Left lung (tissue), 10 donors: ENCODE results near the gene CARD16. TPM values are rescaled to one million over a fixed set of nuclear protein-coding genes. Genes with fewer than 3 reads are reported as not detected.
"Not testable (repeated sequence)": the region's sequence is repeated elsewhere in the genome, so short reads cannot be mapped to it uniquely, and the experiment has no call there.

ENCODE experiments used
- ATAC-seq: fragments of 200-7000 bp; cut with Tn5 transposase; one replicate; pipeline ENCODE4 v1.9.1; 2020; ENCODE audit warnings: moderate library complexity
- DNase-seq, 4 donors: peaks; one replicate each; pipeline ENCODE4 v3.0.0-alpha.2; 2013 to 2020
- H3K27ac ChIP-seq, 2 donors: fragments of 200-600 bp; sonication (generic) in 1 of 2; one replicate each; pipeline versions ENCODE4 v1.5.0 to v1.8.0; 2020 to 2021
- H3K27me3 ChIP-seq, 2 donors: fragments of 200-600 bp; sonication (generic) in 1 of 2; one replicate each; pipeline versions ENCODE4 v1.5.0 to v1.8.0; 2020 to 2021
- H3K36me3 ChIP-seq, 2 donors: fragments of 200-600 bp; sonication (generic) in 1 of 2; one replicate each; pipeline versions ENCODE4 v1.5.0 to v1.8.0; 2020 to 2021
- H3K4me1 ChIP-seq, 2 donors: fragments of 200-600 bp; one replicate each; pipeline ENCODE4 v1.8.0; 2021
- H3K4me3 ChIP-seq, 2 donors: fragments of 200-600 bp; sonication (generic) in 1 of 2; one replicate each; pipeline versions ENCODE4 v1.5.0 to v1.8.0; 2020 to 2021; ENCODE audit warnings: mild to moderate bottlenecking in 1 of 2
- H3K9me3 ChIP-seq, 2 donors: fragments of 200-600 bp; sonication (generic) in 1 of 2; one replicate each; pipeline versions ENCODE4 v1.5.0 to v1.8.0; 2020 to 2021
- intact Hi-C, 2 donors: fragments of 100-400 bp; cut with DNase I; formaldehyde crosslinking; loops; one replicate each; pipeline versions ENCODE4 v1.11.2 to v1.14.2; 2022
- polyA plus RNA-seq, 6 donors: library from polyadenylated mRNA; unstranded; fragments of 120-200 nt; gene quantifications; one replicate each; pipeline ENCODE4 v1.2.1, GENCODE V29; 2013; ENCODE audit not compliant: insufficient read length in 6 of 6
- total RNA-seq, 2 donors: library from RNA; stranded (reverse); fragmentation: NEBNext Ultra II Directional; extraction: Animal tissue kit (Norgen Biotek cat#: 25700); gene quantifications; one replicate each; pipeline ENCODE4 v1.2.1, GENCODE V29; 2021
- TF ChIP-seq, protein P1 (sequence below), 2 donors: fragments of 200-600 bp; sonication (generic) in 1 of 2; IDR thresholded peaks; one replicate each; pipeline versions ENCODE4 v1.5.0 to v1.8.0; 2021; ENCODE audit warnings: antibody characterized with exemption in 2 of 2
- donor health status: DM: no; HTN: yes; CAD: no.
- donor health status: DM: no; HTN: no; CAD: no.

CARD16 gene
- total and polyA plus RNA-seq, 8 donors, result 17.7 to 56.3 (median 24.0) TPM

DNA sequence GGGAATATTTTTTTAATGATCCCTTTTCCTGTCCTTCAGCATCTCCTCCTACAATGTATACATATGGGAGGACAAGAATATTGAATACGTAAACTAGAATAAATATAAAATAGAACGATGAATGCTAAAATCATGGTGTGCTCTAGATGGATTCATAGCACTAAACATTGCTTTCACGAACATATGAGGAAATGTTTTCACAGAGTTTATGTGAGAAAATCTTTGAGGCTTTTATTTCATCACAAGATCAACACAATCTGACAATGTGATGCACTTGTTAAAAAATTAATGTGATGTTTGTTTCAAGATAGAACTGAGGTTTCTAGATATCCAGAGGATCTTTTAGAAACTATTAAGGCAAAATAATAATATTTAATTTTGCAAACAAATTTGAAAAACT lies 3.0 kb downstream of the CARD16 start:
- H3K36me3 ChIP-seq, result peaks cover 0 to 37% of the 10 kb centered on the region in 2 donors
- TF ChIP-seq, protein P1, sequence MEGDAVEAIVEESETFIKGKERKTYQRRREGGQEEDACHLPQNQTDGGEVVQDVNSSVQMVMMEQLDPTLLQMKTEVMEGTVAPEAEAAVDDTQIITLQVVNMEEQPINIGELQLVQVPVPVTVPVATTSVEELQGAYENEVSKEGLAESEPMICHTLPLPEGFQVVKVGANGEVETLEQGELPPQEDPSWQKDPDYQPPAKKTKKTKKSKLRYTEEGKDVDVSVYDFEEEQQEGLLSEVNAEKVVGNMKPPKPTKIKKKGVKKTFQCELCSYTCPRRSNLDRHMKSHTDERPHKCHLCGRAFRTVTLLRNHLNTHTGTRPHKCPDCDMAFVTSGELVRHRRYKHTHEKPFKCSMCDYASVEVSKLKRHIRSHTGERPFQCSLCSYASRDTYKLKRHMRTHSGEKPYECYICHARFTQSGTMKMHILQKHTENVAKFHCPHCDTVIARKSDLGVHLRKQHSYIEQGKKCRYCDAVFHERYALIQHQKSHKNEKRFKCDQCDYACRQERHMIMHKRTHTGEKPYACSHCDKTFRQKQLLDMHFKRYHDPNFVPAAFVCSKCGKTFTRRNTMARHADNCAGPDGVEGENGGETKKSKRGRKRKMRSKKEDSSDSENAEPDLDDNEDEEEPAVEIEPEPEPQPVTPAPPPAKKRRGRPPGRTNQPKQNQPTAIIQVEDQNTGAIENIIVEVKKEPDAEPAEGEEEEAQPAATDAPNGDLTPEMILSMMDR (IDR thresholded peaks at IDR 0.05), result no peak
- ATAC-seq, result no peak
- peak overlapping the region in 1 of 2 donors; percentile 56 for H3K4me3 ChIP-seq
- DNase-seq, result no peak
- H3K4me1 ChIP-seq, result peaks cover 12 to 52% of the 10 kb centered on the region in 2 donors
- H3K27me3 ChIP-seq, result no peaks in the 10 kb centered on the region
- H3K27ac ChIP-seq, result peak overlapping the region in 1 of 2 donors; percentile 5
- no peaks in the 10 kb centered on the region for H3K9me3 ChIP-seq
- intact Hi-C loops, result loop anchor here in 1 of 2 donors (10.0 kb wide), 1 partner anchor 203 kb away; no protein-coding TSS in a partner anchor

DNA sequence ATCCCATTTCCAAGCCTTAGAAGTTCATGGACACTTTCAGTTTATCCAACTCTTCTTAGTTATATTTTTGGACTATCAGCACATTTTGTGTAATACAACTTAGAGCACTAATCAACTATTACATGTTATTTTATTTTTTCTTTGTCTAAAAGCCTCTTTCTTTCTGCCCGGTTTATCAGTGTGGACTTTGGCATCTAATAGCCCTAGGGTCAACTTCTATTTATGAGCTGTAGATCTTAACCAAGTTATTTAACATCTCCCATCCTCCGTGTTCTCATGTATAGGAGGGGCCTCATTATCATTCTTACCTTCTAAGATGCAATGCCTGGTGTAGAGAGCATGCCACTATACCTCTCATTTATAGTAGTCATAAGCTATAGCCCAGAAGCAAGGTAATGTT lies 4.4 kb downstream of the CARD16 start:
- Histone ChIP-seq H3K9me3 (no peaks in the 10 kb centered on the region), H3K4me3 (no peak overlapping the region), H3K4me1 (peaks cover 5 to 50% of the 10 kb centered on the region in 2 donors), H3K27me3 (no peaks in the 10 kb centered on the region), H3K27ac (no peak overlapping the region), H3K36me3 (peaks cover 0 to 37% of the 10 kb centered on the region in 2 donors)
- no peak for DNase-seq
- TF ChIP-seq, protein P1 (IDR thresholded peaks at IDR 0.05), result no peak
- ATAC-seq, result no peak
- intact Hi-C loops, result loop anchor here in 1 of 2 donors (10.0 kb wide), 1 partner anchor 204 kb away; no protein-coding TSS in a partner anchor

DNA sequence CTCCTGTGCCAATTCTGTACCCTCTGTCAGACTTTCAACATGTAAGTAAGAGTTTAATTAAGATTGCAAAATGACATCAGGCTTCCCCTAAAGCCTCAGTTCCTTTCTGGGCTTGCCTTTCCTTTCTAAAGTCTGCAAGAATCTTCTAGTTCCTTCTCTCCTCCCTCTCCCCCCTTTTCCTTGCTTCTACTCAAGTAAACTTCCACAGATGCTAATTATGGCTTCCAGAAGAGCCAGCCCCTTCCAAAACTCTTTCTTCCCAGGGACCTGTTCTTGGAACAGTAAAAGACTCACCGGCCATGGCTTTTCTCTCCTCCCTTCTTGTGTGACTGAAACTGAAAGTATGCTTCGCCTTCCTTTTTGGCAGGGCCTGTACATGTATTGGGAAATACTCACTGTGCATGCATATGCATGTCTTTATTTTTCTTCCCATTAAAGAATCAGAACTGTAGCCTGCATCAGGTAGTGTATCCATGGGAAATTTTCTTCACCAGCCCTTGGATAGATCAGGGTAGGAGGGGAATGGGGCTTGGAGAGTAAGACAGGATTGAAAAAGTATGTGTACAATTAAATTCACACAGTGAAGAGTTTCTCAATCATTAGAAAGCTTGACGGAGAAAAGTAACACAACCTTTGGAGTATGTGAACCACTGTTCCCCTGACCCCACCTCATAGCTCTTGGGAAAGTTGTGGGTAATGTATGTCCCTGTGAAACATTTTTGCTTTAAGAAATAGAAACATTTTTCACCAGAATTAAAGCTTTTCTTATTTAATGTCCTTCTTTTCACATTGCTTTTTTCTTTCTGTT lies 10.1 kb downstream of the CARD16 start, which contains the start of gene CASP1:
TSS of gene CASP1 (minus strand) at position 332 of the 808 bp plus-strand sequence. CDS start at position 301, 31 bp downstream.
- H3K4me3 ChIP-seq, result peak within 1 kb of the TSS; percentile 19 to 48
- H3K36me3 ChIP-seq, result peaks cover 0 to 34% of the 10 kb centered on the region in 2 donors
- peak within 1 kb of the TSS; percentile 82 for H3K27ac ChIP-seq
- peak in 3 of 4 donors; percentile 43 to 77 (median 51) for DNase-seq
- intact Hi-C loops, result no loop called here
- TF ChIP-seq, protein P1 (IDR thresholded peaks at IDR 0.05), result no peak
- H3K4me1 ChIP-seq, result peaks cover 23 to 44% of the 10 kb centered on the region in 2 donors
- peak; percentile 92 for ATAC-seq
- no peaks in the 10 kb centered on the region for H3K9me3 ChIP-seq
- H3K27me3 ChIP-seq, result no peaks in the 10 kb centered on the region

DNA sequence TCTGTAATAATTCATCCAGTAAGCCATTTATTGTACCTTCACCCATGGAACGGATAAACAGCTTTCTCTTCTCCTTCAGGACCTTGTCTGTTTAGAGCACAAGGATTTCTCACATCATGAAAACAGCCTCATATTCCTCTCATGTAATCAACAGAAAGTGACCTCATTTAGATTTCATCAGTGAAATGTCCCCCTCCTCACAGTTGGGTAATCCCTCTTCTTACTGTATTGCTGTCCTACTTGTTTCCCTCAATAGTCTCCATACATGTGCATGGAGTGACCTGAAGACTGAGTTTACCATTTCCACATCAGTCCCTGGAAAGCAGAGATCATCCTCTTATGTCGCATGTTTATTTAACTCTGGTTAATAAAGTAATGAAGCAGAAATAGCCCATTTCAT lies 10.7 kb downstream of the CARD16 start:
- H3K27me3 ChIP-seq, intact Hi-C loops, DNase-seq, H3K9me3 ChIP-seq: not testable (repeated sequence)
- Histone ChIP-seq H3K36me3 (peaks cover 0 to 34% of the 10 kb centered on the region in 2 donors), H3K4me3 (peak overlapping the region; percentile 19 to 48), H3K27ac (peak overlapping the region; percentile 82), H3K4me1 (peaks cover 23 to 44% of the 10 kb centered on the region in 2 donors)
- ATAC-seq, result peak; percentile 50

DNA sequence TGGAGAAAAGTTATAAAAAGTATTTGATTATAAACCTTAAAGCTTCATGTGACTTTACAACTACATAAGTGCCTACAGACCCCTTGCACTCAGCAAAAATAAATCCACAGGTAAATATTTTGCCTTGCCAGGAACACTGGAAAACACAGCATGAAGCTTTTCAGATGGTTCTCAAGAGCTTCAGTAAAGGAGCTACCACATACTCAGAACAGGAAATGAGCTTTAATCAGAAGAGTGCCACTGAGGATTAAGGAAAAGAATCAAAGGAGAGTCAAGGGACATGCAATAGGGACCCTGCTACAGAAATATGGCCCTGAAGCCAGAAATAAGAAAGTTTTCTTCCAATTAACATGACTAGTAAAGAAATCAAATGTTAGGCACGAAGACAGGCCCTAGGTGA lies 11.4 kb downstream of the CARD16 start:
- intact Hi-C loops, result no loop called here

More for the DNA sequence above, 11.4 kb downstream of the CARD16 start:
- TF ChIP-seq, protein P1 (IDR thresholded peaks at IDR 0.05), result no peak
- DNase-seq (no peak), ATAC-seq (peak; percentile 38)
- Histone ChIP-seq H3K36me3 (peaks cover 0 to 35% of the 10 kb centered on the region in 2 donors), H3K4me3 (peak overlapping the region; percentile 19 to 48), H3K4me1 (peaks cover 23 to 44% of the 10 kb centered on the region in 2 donors), H3K27me3 (no peaks in the 10 kb centered on the region), H3K27ac (peak overlapping the region; percentile 82), H3K9me3 (no peaks in the 10 kb centered on the region)
